Esophagus squamous epithelium (tissue), 5 donors: ENCODE data around the gene ARMC7. TPM values are rescaled to one million over a fixed set of nuclear protein-coding genes. Genes with fewer than 3 reads are reported as not detected.

Source experiments
- DNase-seq: peaks from one replicate; lab custom pipeline; 2025; lab: John Stamatoyannopoulos, UW
- H3K27ac ChIP-seq, 4 donors: fragments of 200-600 bp; sonication (generic); one replicate each; pipeline ENCODE4 v1.5.1; 2016 to 2019; ENCODE audit warnings: mild to moderate bottlenecking in 1 of 4
- H3K27me3 ChIP-seq, 4 donors: fragments of 200-600 bp; sonication (generic); 1 replicate in 3 of 4; 2 replicates in 1 of 4; pipeline versions ENCODE4 v1.5.1 to v1.6.0; 2017 to 2021; ENCODE audit warnings: antibody characterized with exemption in 1 of 4
- H3K36me3 ChIP-seq, 3 donors: fragments of 200-600 bp; sonication (generic); one replicate each; pipeline ENCODE4 v1.5.1; 2016 to 2019
- H3K4me1 ChIP-seq, 3 donors: fragments of 200-600 bp; sonication (generic); one replicate each; pipeline ENCODE4 v1.5.1; 2017 to 2019
- H3K4me3 ChIP-seq, 4 donors: fragments of 200-600 bp; sonication (generic); 1 replicate in 3 of 4; 2 replicates in 1 of 4; pipeline ENCODE4 v1.5.1; 2016 to 2019; ENCODE audit warnings: mild to moderate bottlenecking in 2 of 4, moderate library complexity in 1 of 4
- H3K9me3 ChIP-seq, 3 donors: fragments of 200-600 bp; sonication (generic); one replicate each; pipeline ENCODE4 v1.5.1; 2016 to 2019
- POLR2A ChIP-seq, 4 donors: fragments of 450-650 bp; IDR thresholded peaks; one replicate each; pipeline ENCODE4 v1.6.1; 2017; ENCODE audit warnings: antibody characterized with exemption in 4 of 4, mild to moderate bottlenecking in 4 of 4, moderate library complexity in 3 of 4
- WGBS, 2 donors: methylation state at CpG; one replicate each; pipeline ENCODE4 v1.1.5; 2018; 5-methylcytosine and 5-hydroxymethylcytosine counted together
- intact Hi-C: fragments of 100-400 bp; cut with DNase I; formaldehyde crosslinking; loops from one replicate; pipeline ENCODE4 v1.15.0; 2022
- total RNA-seq, 4 donors: library from RNA; depleted of rRNA; stranded (reverse); fragments of >200 nt; gene quantifications; one replicate each; pipeline ENCODE4 v1.1.0, GENCODE V29; 2016
- TF ChIP-seq, protein P1 (sequence below), 6 experiments: fragments of 450-650 bp in 4 of 6; fragments of 200-600 bp in 2 of 6; sonication (generic) in 2 of 6; IDR thresholded peaks; one replicate each; pipeline ENCODE4 v1.5.1; 2016 to 2019; ENCODE audit warnings: antibody characterized with exemption in 6 of 6, mild to moderate bottlenecking in 4 of 6, moderate library complexity in 4 of 6
- donor health status: DM: yes; HTN: yes; CAD: no.

ARMC7 gene
- total RNA-seq, 4 donors from 2014 or later = 4.0 to 9.1 (median 5.3) TPM

DNA sequence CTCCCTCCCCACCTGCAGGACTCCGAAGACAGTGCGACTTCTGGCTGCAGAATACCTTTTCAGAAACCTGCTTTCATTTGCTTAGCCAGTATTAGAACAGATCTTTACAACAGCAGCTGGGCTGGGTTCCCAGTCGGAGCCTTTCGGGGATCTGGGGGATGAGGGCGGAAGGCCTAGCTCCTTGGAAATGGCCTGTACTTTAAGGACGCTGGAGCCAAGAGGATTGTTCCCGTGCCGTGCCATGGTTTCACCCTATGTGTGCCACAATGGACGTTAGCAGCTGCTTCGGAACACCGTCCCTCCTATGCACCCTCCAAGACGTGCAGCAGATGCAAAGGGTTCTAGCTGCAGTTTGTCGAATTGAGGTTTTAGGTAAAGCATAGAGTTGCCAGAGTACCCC, 46.6 kb upstream of the ARMC7 start:
- Histone ChIP-seq H3K27ac (no peak overlapping the region), H3K9me3 (no peaks in the 10 kb centered on the region), H3K36me3 (peaks cover 13 to 74% (median 24%) of the 10 kb centered on the region in 3 donors), H3K27me3 (no peaks in the 10 kb centered on the region), H3K4me1 (peaks cover 0 to 16% (median 4%) of the 10 kb centered on the region in 3 donors), H3K4me3 (no peak overlapping the region)
- DNase-seq = no peak
- no peak for TF ChIP-seq POLR2A (IDR thresholded peaks at IDR 0.05)
- TF ChIP-seq, protein P1, sequence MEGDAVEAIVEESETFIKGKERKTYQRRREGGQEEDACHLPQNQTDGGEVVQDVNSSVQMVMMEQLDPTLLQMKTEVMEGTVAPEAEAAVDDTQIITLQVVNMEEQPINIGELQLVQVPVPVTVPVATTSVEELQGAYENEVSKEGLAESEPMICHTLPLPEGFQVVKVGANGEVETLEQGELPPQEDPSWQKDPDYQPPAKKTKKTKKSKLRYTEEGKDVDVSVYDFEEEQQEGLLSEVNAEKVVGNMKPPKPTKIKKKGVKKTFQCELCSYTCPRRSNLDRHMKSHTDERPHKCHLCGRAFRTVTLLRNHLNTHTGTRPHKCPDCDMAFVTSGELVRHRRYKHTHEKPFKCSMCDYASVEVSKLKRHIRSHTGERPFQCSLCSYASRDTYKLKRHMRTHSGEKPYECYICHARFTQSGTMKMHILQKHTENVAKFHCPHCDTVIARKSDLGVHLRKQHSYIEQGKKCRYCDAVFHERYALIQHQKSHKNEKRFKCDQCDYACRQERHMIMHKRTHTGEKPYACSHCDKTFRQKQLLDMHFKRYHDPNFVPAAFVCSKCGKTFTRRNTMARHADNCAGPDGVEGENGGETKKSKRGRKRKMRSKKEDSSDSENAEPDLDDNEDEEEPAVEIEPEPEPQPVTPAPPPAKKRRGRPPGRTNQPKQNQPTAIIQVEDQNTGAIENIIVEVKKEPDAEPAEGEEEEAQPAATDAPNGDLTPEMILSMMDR (IDR thresholded peaks at IDR 0.05) = no peak
- intact Hi-C loops = no loop called here
- 97 to 100% methylated on average over 2 to 6 of the region's 13 CpGs for WGBS, 2 donors

DNA sequence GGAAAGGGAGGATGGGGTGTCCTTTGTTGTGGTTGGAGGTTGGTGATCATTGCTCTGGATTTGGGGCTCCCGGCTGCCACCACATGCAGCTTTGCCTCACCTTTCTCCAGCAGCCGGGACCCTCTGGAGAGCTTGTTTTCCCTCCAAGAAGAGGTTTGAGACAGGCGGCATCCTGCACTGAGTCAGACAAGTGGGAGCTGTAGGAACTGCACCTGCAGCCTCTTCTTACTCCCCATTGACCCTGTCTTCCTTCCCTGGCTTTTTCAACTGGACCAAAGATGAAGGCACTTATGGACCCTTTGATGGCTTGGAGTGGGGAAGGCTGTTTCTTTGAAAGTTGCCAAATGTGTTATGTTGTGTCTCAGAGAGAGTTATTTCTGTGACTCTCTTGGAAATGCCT, 46.1 kb upstream of the ARMC7 start:
- H3K36me3 ChIP-seq = peaks cover 13 to 69% (median 24%) of the 10 kb centered on the region in 3 donors
- H3K4me1 ChIP-seq = peaks cover 0 to 16% (median 4%) of the 10 kb centered on the region in 3 donors
- intact Hi-C loops = no loop called here
- no peak for DNase-seq
- H3K27ac ChIP-seq = no peak overlapping the region
- H3K27me3 ChIP-seq = no peaks in the 10 kb centered on the region
- 93 to 100% methylated on average over 2 of the region's 3 CpGs for WGBS, 2 donors
- TF ChIP-seq POLR2A (IDR thresholded peaks at IDR 0.05) = no peak
- TF ChIP-seq, protein P1 (IDR thresholded peaks at IDR 0.05) = no peak
- H3K9me3 ChIP-seq = no peaks in the 10 kb centered on the region
- H3K4me3 ChIP-seq = no peak overlapping the region

- TF ChIP-seq, protein P1 (IDR thresholded peaks at IDR 0.05) = no peak
- no peak for TF ChIP-seq POLR2A (IDR thresholded peaks at IDR 0.05)
- H3K4me3 ChIP-seq = no peak overlapping the region
- H3K27ac ChIP-seq = no peak overlapping the region
- peaks cover 0 to 16% (median 4%) of the 10 kb centered on the region in 3 donors for H3K4me1 ChIP-seq
- peaks cover 13 to 68% (median 24%) of the 10 kb centered on the region in 3 donors for H3K36me3 ChIP-seq
- H3K27me3 ChIP-seq = no peaks in the 10 kb centered on the region
- WGBS, 2 donors = 78 to 89% methylated on average over 4 to 10 of the region's 11 CpGs
- no peaks in the 10 kb centered on the region for H3K9me3 ChIP-seq
- intact Hi-C loops = no loop called here
- DNase-seq = no peak
Observed at GRCh38 chr17:75064040-75064439, 45.7 kb upstream of the ARMC7 start.

GRCh38 chr17:75064460-75064859, 45.3 kb upstream of the ARMC7 start:
- DNase-seq = no peak
- 83 to 86% methylated on average over 7 of the region's 8 CpGs for WGBS, 2 donors
- no peak overlapping the region for H3K27ac ChIP-seq
- peaks cover 10 to 63% (median 24%) of the 10 kb centered on the region in 3 donors for H3K36me3 ChIP-seq
- no peaks in the 10 kb centered on the region for H3K27me3 ChIP-seq
- intact Hi-C loops = no loop called here
- TF ChIP-seq POLR2A (IDR thresholded peaks at IDR 0.05) = no peak
- TF ChIP-seq, protein P1 (IDR thresholded peaks at IDR 0.05) = no peak
- H3K9me3 ChIP-seq = no peaks in the 10 kb centered on the region
- H3K4me3 ChIP-seq = no peak overlapping the region
- peaks cover 0 to 12% (median 4%) of the 10 kb centered on the region in 3 donors for H3K4me1 ChIP-seq

DNA sequence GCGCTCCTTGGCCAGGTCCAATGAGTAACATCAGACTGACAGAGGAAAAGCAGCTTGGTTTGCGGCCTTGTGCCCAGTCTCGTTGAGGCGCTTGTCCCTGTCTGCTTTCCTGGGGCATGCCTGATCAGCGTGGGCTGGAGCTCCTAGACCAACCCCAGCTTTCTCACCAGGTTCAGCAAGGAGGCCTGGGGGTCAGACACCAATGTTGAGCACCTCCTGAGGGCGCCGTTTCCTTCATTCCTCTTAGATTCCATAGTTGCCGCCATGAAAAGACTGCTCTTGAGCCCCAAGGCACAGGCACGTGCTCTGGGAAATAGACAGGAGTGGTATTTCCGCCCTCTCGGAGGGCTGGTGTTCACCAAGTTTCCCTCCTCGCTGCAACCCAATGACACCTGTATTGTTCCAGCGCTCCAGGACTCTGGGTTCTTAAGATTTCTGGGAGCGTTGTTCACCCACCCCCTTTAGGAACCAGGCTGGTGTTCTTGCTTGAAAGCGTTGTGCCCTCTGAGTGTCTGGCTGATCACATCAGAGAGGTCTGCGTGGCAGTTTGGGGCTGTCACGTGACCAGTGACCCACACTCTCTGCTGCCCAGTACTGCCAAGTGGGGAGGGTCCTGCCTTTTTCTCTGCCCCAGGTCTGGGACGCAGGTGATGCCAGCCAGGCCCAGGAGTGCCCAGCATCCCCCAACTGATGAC, 44.8 kb upstream of the ARMC7 start:
- Histone ChIP-seq H3K9me3 (no peaks in the 10 kb centered on the region), H3K27ac (no peak overlapping the region), H3K36me3 (peaks cover 5 to 58% (median 24%) of the 10 kb centered on the region in 3 donors), H3K4me3 (no peak overlapping the region), H3K4me1 (peaks cover 0 to 6% (median 4%) of the 10 kb centered on the region in 3 donors), H3K27me3 (no peaks in the 10 kb centered on the region)
- no peak for DNase-seq
- intact Hi-C loops = no loop called here
- TF ChIP-seq, protein P1 (IDR thresholded peaks at IDR 0.05) = no peak
- no peak for TF ChIP-seq POLR2A (IDR thresholded peaks at IDR 0.05)
- WGBS, 2 donors = 81 to 91% methylated on average over 5 to 12 of the region's 18 CpGs
